ENCODE measurements around the gene KIRREL3.
"Not testable (repeated sequence)": the region's sequence is repeated elsewhere in the genome, so short reads cannot be mapped to it uniquely, and the experiment has no call there.

The KIRREL3 gene

DNA sequence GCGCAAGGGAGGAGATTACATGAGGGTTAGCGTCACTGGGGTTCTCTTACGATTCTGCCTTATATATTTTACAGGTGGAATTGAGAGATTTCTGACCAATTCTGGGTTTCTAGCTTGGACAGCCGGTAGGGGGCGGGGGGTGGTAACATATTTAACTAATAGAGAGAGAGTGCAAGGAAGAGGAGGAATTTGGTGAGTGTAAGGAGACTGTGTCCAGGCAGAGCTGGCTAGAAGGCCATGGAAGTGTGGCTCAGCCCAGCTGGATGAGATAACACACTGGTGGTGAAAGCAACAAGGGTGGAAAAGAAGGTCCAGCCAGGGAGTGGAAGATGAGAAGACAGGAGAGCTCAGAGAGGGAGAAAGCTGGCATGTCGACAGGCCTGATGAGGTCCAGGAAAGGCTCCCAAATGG lies 588.6 kb downstream of the KIRREL3 start:
- DNase-seq = no peak

DNA sequence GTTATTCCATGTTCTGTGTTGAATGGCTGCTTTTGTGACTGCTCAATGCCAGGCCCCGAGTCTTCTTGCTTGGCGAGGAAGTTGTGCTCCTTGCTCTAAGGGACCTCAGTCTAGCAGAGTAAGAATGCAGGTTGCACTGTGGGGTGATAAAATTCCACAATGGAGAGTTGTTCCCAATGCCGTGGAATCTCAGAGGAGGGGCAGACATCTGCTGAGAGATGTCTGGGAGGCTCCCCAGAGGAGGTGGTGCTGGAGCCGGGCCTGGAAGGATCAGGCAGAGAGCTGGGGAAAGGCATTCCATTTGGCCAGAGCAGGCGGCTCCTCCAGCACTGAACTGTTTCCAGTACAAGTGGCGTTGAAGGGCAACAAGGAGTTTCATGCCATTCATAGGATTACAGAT lies 589.9 kb downstream of the KIRREL3 start:
- DNase-seq = no peak

DNA sequence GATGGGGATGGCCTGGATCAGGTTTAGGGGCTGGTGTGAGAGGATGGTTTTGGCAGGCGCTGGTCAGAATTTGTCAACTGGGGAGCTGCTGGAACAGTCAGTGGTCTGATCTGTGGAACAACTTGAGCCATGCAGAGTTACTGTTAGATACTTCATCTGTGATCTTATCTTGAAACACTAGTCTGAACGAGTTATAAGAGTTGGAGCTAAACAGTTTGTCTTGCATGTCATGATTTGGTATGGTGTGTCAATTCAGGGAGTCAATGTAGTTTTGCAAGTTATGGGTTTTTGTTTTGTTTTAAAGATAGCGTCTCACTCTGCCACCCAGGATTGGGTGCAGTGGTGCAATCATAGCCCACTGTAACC lies 591.0 kb downstream of the KIRREL3 start:
- no peak for DNase-seq

DNA sequence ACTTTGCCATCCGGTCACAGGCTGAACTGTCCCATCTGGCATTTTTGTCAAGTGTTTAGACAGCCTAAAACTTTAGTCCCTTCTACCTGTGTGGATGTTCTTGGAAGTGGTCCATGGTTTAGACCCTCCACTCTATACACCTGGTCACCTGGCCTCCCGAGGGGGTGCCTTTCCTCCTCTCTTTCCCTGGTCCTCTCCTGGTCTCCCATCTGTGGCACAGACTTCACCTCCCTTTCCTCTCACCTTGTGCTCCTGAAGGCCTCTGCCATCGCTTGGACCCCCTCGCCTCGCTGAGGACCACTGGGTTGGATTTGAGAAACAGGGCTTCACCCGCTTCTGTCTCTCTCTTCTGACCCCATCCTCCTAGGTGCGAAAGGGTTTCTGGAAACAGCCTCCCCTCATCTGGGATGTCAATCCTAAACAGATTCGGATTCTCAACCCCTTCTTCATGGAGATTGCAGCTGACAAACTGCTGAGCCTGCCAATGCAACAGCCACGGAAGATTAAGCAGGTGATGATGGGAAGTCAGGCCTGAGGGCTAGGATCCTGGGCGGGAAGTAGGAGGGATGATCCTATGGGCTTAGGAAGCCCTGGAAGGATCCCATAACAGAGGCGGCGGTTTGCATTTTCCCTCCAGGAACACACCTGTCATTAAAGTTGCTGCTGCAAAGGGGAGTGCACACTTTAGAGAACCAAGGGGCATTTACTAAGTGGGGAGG lies 591.5 kb downstream of the KIRREL3 start:
- no peak for DNase-seq

DNA sequence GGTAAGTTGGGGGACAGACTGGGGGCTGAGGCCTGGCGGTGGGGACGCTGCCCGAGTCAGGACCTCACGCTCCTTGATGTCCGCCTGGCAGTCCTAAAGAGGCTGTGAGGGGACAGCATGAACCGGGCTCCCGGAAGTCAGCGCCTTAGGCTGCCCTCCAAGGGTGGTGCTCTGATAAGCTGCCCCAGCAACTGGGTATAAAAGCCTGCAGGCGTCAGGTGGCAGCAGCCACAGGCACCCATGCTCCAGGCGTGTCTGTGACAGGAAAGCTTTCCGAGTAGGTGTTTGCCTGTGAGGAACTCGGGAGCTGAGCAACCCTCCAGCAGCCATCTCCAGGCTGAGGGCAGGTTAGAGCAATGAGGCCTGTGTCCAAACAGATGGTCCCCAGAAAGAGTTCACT lies 592.1 kb downstream of the KIRREL3 start:
- no peak for DNase-seq

GRCh38 chr11:126407682-126408288 lies 592.8 kb downstream of the KIRREL3 start:
- DNase-seq = no peak

DNA sequence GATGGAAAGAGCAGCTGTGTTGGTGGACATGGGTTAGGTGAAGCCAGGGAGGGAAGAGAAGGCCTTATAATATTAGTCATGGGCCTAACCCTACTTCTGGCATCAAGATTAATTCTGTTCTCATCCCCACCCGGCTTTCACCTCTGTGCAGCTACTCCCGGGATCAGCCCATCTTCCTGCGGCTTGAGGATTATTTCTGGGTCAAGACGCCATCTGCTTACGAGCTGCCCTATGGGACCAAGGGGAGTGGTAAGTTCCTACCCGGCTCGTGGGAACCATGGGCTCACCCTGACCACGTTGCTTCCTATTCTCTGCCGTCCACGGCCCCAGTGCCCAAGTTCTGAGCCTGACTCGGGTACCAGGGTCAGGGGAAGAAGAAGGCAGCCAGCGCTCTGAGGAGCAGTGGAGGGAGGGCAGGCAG lies 593.5 kb downstream of the KIRREL3 start:
- DNase-seq = no peak

DNA sequence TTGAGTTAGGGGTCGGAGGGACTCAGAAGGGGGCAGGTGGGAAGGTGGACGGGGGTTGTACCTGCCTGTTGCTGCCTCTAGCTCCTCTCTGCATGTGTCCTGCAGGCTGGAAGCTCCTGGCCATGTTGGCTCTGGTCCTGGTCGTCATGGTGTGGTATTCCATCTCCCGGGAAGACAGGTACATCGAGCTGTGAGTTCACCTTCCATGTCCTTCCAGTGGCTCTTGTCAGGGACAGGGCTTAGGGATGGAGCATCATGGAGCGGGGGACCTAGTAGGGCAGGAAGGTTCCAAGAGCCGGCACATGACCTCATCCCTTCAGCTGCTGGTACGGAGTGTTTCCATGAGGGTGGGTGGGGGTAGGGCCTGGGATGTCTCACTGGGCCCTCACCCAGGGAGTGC lies 594.2 kb downstream of the KIRREL3 start:
- DNase-seq = no peak

GRCh38 chr11:126405906-126406305 lies 594.7 kb downstream of the KIRREL3 start:
- DNase-seq = no peak

- no peak for DNase-seq
These were observed 595.2 kb downstream of the KIRREL3 start for GRCh38 chr11:126405374-126405773.

- DNase-seq = no peak
These were observed 596.2 kb downstream of the KIRREL3 start for GRCh38 chr11:126404367-126404766.

- no peak for DNase-seq
These were observed 596.9 kb downstream of the KIRREL3 start for GRCh38 chr11:126403658-126404057.

GRCh38 chr11:126403022-126403581 lies 597.5 kb downstream of the KIRREL3 start:
- no peak for DNase-seq

DNA sequence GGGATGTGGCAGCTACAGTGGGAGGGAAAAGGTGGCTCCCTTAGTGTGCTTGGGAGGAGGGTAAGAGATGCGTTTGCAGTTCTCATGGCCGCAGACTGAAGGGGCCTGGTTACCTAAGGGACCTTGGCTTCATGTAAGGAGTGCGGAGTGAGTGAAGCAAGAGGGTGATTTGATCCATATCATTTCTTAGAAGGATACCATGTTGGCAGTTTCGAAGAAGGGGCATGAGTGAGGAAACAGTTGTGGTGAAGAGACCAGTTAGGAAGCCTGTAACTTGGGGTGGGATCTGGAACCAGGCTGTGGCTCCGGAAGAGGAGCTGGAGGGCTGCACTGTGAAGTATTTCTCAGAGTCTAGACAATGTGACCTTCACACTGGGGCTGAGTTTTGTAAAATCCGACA lies 600.1 kb downstream of the KIRREL3 start:
- no peak for DNase-seq

GRCh38 chr11:126400019-126400418 lies 600.6 kb downstream of the KIRREL3 start:
- DNase-seq = no peak

DNA sequence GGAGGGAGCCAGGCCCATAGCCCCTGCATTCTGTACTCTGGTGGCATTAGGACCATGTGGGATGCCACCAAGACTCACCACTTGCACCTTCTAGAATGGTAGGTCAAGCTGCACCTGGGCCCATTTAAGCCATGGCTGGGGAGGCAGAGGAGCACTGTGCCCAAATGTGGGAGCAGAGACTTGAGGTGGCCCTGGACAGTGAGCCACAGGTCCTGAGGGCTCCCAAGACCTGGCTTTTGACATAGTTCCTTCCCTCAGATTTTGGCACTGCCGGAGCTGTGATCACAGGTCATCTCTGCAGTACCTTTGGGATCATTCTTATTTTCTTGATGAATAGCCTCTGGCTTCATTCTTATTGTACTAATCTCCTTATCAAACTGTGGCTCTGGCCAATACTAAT lies 601.8 kb downstream of the KIRREL3 start:
- DNase-seq = no peak

DNA sequence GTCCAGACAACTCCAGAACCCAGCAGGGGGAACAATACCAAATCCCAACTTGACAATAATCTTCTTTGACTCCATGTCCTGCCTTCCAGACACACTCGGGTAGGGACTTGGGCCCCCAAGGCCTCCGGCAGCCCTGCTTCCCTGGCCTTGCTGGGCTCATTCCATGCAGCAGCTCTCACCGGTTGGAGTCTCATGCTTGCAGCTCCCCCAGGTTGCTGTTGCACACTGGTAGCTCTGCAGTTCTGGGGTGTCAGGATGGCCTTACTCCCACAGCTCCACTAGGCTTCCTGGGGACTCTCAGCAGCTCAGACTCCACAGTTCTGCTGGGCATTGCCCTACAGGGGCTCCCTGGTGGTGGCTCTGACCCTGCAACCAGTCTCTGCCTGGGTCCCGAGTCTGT lies 602.3 kb downstream of the KIRREL3 start:
- no peak for DNase-seq

- DNase-seq = no peak
These were observed 603.6 kb downstream of the KIRREL3 start for GRCh38 chr11:126396965-126397364.

DNA sequence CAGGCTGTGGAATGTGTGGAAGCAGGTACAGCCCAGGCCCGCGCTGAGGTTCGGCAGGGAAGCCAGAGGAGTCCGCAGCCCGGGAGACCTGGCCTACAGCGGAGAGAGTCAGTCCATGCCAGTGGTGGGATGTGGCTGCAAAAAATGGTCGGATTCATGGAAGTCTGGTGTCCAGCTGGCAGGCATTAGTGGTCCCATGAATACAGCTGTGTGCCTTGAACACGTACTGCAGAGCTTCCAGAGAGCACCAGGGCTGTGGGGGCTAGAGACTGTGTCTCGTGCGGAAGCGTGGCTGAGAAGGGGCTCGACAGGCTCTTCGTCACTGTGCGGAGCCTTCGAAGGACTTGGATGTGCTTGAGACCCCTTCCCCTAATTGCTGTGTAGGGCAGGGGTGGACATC lies 604.3 kb downstream of the KIRREL3 start:
- not testable (repeated sequence) for DNase-seq

- not testable (repeated sequence) for DNase-seq
These were observed 604.8 kb downstream of the KIRREL3 start for GRCh38 chr11:126395784-126396183.

GRCh38 chr11:126394634-126395072 lies 605.9 kb downstream of the KIRREL3 start:
- not testable (repeated sequence) for DNase-seq

GRCh38 chr11:126394036-126394435 lies 606.5 kb downstream of the KIRREL3 start:
- no peak for DNase-seq

DNA sequence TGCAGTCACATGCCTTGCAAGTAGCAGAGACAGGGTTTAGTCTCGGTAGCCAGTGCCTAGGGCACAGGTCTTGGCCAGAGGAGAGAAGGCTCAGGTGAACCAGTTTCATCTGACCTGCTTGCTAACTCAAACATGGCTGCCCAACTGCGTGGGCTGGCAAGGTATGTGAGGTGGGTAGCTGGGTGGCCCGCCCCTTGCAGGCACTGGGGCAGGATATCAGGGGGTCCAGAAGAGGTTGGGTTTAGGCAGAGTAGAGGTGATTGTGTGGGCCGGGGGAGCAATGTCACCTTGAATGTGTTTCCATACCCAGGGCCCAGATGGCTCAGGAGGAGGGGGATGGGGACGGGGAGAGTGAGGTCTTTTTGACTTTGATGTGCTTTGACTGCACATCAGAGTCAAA lies 607.4 kb downstream of the KIRREL3 start:
- no peak for DNase-seq

DNA sequence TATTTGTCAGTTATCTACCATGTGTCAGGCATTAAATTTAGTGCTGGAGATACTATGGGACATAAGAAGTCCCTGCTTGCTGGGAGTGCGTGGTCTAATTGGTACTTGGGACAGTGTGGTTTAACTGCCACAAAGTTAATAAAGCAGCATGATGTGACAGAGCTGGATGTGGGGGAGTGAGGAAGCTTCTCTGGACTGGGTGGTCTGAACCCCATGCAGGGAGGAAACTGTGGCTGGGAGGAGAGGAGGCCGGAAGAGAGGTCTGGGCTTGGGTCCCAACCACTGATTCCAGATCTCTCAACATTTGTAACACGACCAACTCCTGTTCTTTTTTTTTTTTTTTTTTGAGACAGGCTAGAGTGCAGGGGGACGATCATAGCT lies 607.9 kb downstream of the KIRREL3 start:
- DNase-seq = no peak

All from GOT3 (cell line).